Head of caudate nucleus (tissue), 42 donors: Measurements from ENCODE around the gene HMGN1.
"Not testable (repeated sequence)": the region's sequence is repeated elsewhere in the genome, so short reads cannot be mapped to it uniquely, and the experiment has no call there.

ENCODE experiments used
- DNase-seq, 42 donors: peaks; one replicate each; pipeline versions ENCODE4 v3.0.0 to v3.0.0-alpha.2; 2020 to 2021; ENCODE audit warnings: mixed read lengths in 7 of 42
- intact Hi-C: fragments of 100-400 bp; cut with DNase I; formaldehyde crosslinking; loops from one replicate; pipeline ENCODE4 v1.15.0; 2022

Gene HMGN1

GRCh38 chr21:39375446-39375845 lies 26.6 kb upstream of the HMGN1 start:
- intact Hi-C loops, result no loop called here
- DNase-seq, result no peak

- intact Hi-C loops, result no loop called here
- DNase-seq, result no peak
Measured at GRCh38 chr21:39374046-39374445, 25.2 kb upstream of the HMGN1 start.

- intact Hi-C loops, result no loop called here
Measured at GRCh38 chr21:39373634-39374033, 24.7 kb upstream of the HMGN1 start.

GRCh38 chr21:39369896-39370288 lies 21.0 kb upstream of the HMGN1 start:
- intact Hi-C loops, DNase-seq: not testable (repeated sequence)

More at GRCh38 chr21:39373634-39374033, 24.7 kb upstream of the HMGN1 start:
- peak in 20 of 42 donors; percentile 21 to 74 (median 46) for DNase-seq

- intact Hi-C loops, result no loop called here
- DNase-seq, result no peak
Measured at GRCh38 chr21:39367783-39368182, 18.9 kb upstream of the HMGN1 start.

GRCh38 chr21:39366563-39366962 lies 17.7 kb upstream of the HMGN1 start:
- DNase-seq, result no peak
- intact Hi-C loops, result no loop called here

GRCh38 chr21:39364949-39365348 lies 16.1 kb upstream of the HMGN1 start:
- no peak for DNase-seq
- intact Hi-C loops, result no loop called here

GRCh38 chr21:39363607-39364555 lies 15.0 kb upstream of the HMGN1 start:
- DNase-seq, result no peak
- intact Hi-C loops, result no loop called here

- DNase-seq, result no peak
- intact Hi-C loops, result no loop called here
Measured at GRCh38 chr21:39362733-39363132, 13.8 kb upstream of the HMGN1 start.

- intact Hi-C loops, result no loop called here
- DNase-seq, result no peak
Measured at GRCh38 chr21:39359382-39359781, 10.5 kb upstream of the HMGN1 start.

- intact Hi-C loops, result no loop called here
- DNase-seq, result no peak
Measured at GRCh38 chr21:39353295-39353694, 4.4 kb upstream of the HMGN1 start.

GRCh38 chr21:39350094-39351005 lies 1.5 kb upstream of the HMGN1 start:
- no peak for DNase-seq
- intact Hi-C loops, result no loop called here

- peak; percentile 92 to 99 (median 97) for DNase-seq
- intact Hi-C loops, result loop anchor here (2.0 to 5.0 kb wide), 2 partner anchors 37 to 38 kb away; partner anchors contain the start of gene BRWD1
Measured at GRCh38 chr21:39349211-39350093, 564 bp upstream of the HMGN1 start.

- DNase-seq, result peak in 1 of 42 donors; percentile 5
- intact Hi-C loops, result loop anchor here (2.0 to 5.0 kb wide), 2 partner anchors 35 to 39 kb away; partner anchors contain the start of gene BRWD1
Measured at GRCh38 chr21:39348040-39348354, 891 bp downstream of the HMGN1 start.

- intact Hi-C loops, result loop anchor here (5.0 kb wide), 1 partner anchor 40 kb away; no protein-coding TSS in a partner anchor
- no peak for DNase-seq
Measured at GRCh38 chr21:39347537-39347936, 1.4 kb downstream of the HMGN1 start.

GRCh38 chr21:39346671-39347331 lies 2.1 kb downstream of the HMGN1 start:
- intact Hi-C loops, result loop anchor here (5.0 kb wide), 1 partner anchor 40 kb away; no protein-coding TSS in a partner anchor
- no peak for DNase-seq

- no peak for DNase-seq
- intact Hi-C loops, result loop anchor here (5.0 kb wide), 1 partner anchor 41 kb away; no protein-coding TSS in a partner anchor
Measured at GRCh38 chr21:39346206-39346605, 2.7 kb downstream of the HMGN1 start.

GRCh38 chr21:39345440-39345839 lies 3.4 kb downstream of the HMGN1 start:
- no peak for DNase-seq
- intact Hi-C loops, result loop anchor here (5.0 kb wide), 1 partner anchor 42 kb away; no protein-coding TSS in a partner anchor
